Astrocyte (in vitro differentiated cells and primary cell): ENCODE data around the gene KIF18B. TPM values are rescaled to one million over a fixed set of nuclear protein-coding genes. Genes with fewer than 3 reads are reported as not detected.

Experiments
- DNase-seq: peaks from one replicate; pipeline ENCODE4 v3.0.0-alpha.2; 2010; ENCODE audit warnings: low read depth
- FAIRE-seq: peaks from 2 replicates; lab custom pipeline; 2011; peaks lifted over from hg19 to GRCh38; lab: Jason Lieb, UNC
- H2AFZ ChIP-seq: 2 replicates; pipeline ENCODE4 v1.6.0; 2012; ENCODE audit warnings: low read depth, low read length, inconsistent platforms
- H3K27ac ChIP-seq: 2 replicates; pipeline ENCODE4 v1.5.1; 2011; ENCODE audit warnings: low read depth, low read length, inconsistent platforms
- H3K27me3 ChIP-seq: 2 replicates; pipeline ENCODE4 v1.6.0; 2011; ENCODE audit warnings: low read length, inconsistent platforms; ENCODE audit not compliant: insufficient read depth
- H3K36me3 ChIP-seq: 2 replicates; pipeline ENCODE4 v1.5.1; 2011; ENCODE audit warnings: low read length, inconsistent platforms; ENCODE audit not compliant: insufficient read depth
- H3K4me1 ChIP-seq: 2 replicates; pipeline ENCODE4 v1.5.1; 2011; ENCODE audit warnings: low read length, inconsistent platforms; ENCODE audit not compliant: insufficient read depth
- H3K4me2 ChIP-seq: 2 replicates; pipeline ENCODE4 v1.6.0; 2012; ENCODE audit warnings: low read length, inconsistent platforms
- H3K4me3 ChIP-seq: 2 replicates; pipeline ENCODE4 v1.5.1; 2011; ENCODE audit warnings: low read depth, mild to moderate bottlenecking, low read length, inconsistent platforms; ENCODE audit not compliant: insufficient read depth
- H3K79me2 ChIP-seq: 2 replicates; pipeline ENCODE4 v1.6.0; 2012; ENCODE audit warnings: mild to moderate bottlenecking, low read length, inconsistent platforms; ENCODE audit not compliant: insufficient read depth
- H3K9ac ChIP-seq: 2 replicates; pipeline ENCODE4 v1.6.0; 2012; ENCODE audit warnings: mild to moderate bottlenecking, low read length, inconsistent platforms
- H3K9me3 ChIP-seq: 2 replicates; pipeline ENCODE4 v1.5.1; 2012; ENCODE audit warnings: low read depth, mild to moderate bottlenecking, low read length, inconsistent platforms; ENCODE audit not compliant: insufficient read depth
- H4K20me1 ChIP-seq: 2 replicates; pipeline ENCODE4 v1.6.0; 2012; ENCODE audit warnings: low read length, inconsistent platforms; ENCODE audit not compliant: insufficient read depth
- H3K27ac Mint-ChIP-seq: one replicate; pipeline ENCODE4 v1.8.0; 2021; ENCODE audit warnings: mild to moderate bottlenecking, mixed read lengths; ENCODE audit not compliant: unreplicated experiment
- H3K27me3 Mint-ChIP-seq: one replicate; pipeline ENCODE4 v1.8.0; 2021; ENCODE audit warnings: low read depth, mixed read lengths; ENCODE audit not compliant: unreplicated experiment
- H3K36me3 Mint-ChIP-seq: one replicate; pipeline ENCODE4 v1.8.0; 2021; ENCODE audit warnings: low read depth, mixed read lengths; ENCODE audit not compliant: unreplicated experiment
- H3K4me1 Mint-ChIP-seq: one replicate; pipeline ENCODE4 v1.8.0; 2021; ENCODE audit warnings: low read depth, mixed read lengths; ENCODE audit not compliant: unreplicated experiment
- H3K4me3 Mint-ChIP-seq: one replicate; pipeline ENCODE4 v1.8.0; 2021; ENCODE audit warnings: mild to moderate bottlenecking, moderate library complexity, mixed read lengths; ENCODE audit not compliant: unreplicated experiment
- H3K9me3 Mint-ChIP-seq: one replicate; pipeline ENCODE4 v1.8.0; 2021; ENCODE audit warnings: mild to moderate bottlenecking, mixed read lengths; ENCODE audit not compliant: unreplicated experiment
- CTCF ChIP-seq: IDR thresholded peaks from 2 replicates; pipeline ENCODE4 v1.5.1; 2011; ENCODE audit warnings: low read depth, mild to moderate bottlenecking, inconsistent platforms, low read length, moderate library complexity; ENCODE audit not compliant: insufficient read depth
- EZH2 ChIP-seq: IDR thresholded peaks from 2 replicates; pipeline ENCODE4 v1.6.1; 2012; ENCODE audit warnings: mild to moderate bottlenecking, low read length, inconsistent platforms; ENCODE audit not compliant: insufficient read depth
- total RNA-seq: library from RNA; stranded (reverse); gene quantifications from 2 replicates; pipeline ENCODE4 v1.2.1, GENCODE V29; 2021

Gene KIF18B
- total RNA-seq, 1 donor from 2014 or later: 1.8 TPM

GRCh38 chr17:44919411-44919810 lies 28.2 kb downstream of the KIF18B start:
- no peak overlapping the region for H3K9ac ChIP-seq
- no peak overlapping the region for H3K27ac Mint-ChIP-seq
- no peak overlapping the region for H3K4me3 Mint-ChIP-seq
- no peaks in the 10 kb centered on the region for H3K9me3 Mint-ChIP-seq
- peaks cover 9% of the 10 kb centered on the region for H3K27me3 ChIP-seq
- peaks cover 11% of the 10 kb centered on the region for H3K4me1 ChIP-seq
- H4K20me1 ChIP-seq: no peaks in the 10 kb centered on the region
- H3K27me3 Mint-ChIP-seq: peaks cover 41% of the 10 kb centered on the region
- FAIRE-seq (no peak), DNase-seq (no peak)
- H3K4me3 ChIP-seq: no peak overlapping the region
- no peak for TF ChIP-seq CTCF
- no peaks in the 10 kb centered on the region for H3K36me3 Mint-ChIP-seq
- H3K9me3 ChIP-seq: no peaks in the 10 kb centered on the region
- H2AFZ ChIP-seq: no peak overlapping the region
- no peaks in the 10 kb centered on the region for H3K79me2 ChIP-seq
- no peaks in the 10 kb centered on the region for H3K4me1 Mint-ChIP-seq
- H3K4me2 ChIP-seq: no peak overlapping the region
- H3K27ac ChIP-seq: no peak overlapping the region
- no peaks in the 10 kb centered on the region for H3K36me3 ChIP-seq

GRCh38 chr17:44918006-44918405 lies 29.6 kb downstream of the KIF18B start:
- H3K4me2 ChIP-seq: no peak overlapping the region
- no peak overlapping the region for H3K27ac ChIP-seq
- H2AFZ ChIP-seq: no peak overlapping the region
- Mint-ChIP-seq H3K9me3 (no peaks in the 10 kb centered on the region), H3K4me1 (no peaks in the 10 kb centered on the region), H3K36me3 (no peaks in the 10 kb centered on the region), H3K4me3 (no peak overlapping the region), H3K27ac (no peak overlapping the region), H3K27me3 (peaks cover 37% of the 10 kb centered on the region)
- H3K79me2 ChIP-seq: no peaks in the 10 kb centered on the region
- H3K4me3 ChIP-seq: no peak overlapping the region
- H3K4me1 ChIP-seq: peaks cover 11% of the 10 kb centered on the region
- no peaks in the 10 kb centered on the region for H3K9me3 ChIP-seq
- no peak for DNase-seq
- TF ChIP-seq EZH2 (no peak), CTCF (no peak)
- no peak overlapping the region for H3K9ac ChIP-seq
- no peaks in the 10 kb centered on the region for H4K20me1 ChIP-seq
- H3K36me3 ChIP-seq: no peaks in the 10 kb centered on the region
- H3K27me3 ChIP-seq: peaks cover 14% of the 10 kb centered on the region
- FAIRE-seq: no peak

GRCh38 chr17:44917456-44917855 lies 30.1 kb downstream of the KIF18B start:
- TF ChIP-seq EZH2 (no peak), CTCF (no peak)
- no peaks in the 10 kb centered on the region for H3K9me3 ChIP-seq
- no peak overlapping the region for H3K4me3 ChIP-seq
- Mint-ChIP-seq H3K4me1 (no peaks in the 10 kb centered on the region), H3K27ac (no peak overlapping the region), H3K4me3 (no peak overlapping the region), H3K36me3 (no peaks in the 10 kb centered on the region), H3K9me3 (no peaks in the 10 kb centered on the region), H3K27me3 (peaks cover 35% of the 10 kb centered on the region)
- H4K20me1 ChIP-seq: no peaks in the 10 kb centered on the region
- H2AFZ ChIP-seq: no peak overlapping the region
- no peaks in the 10 kb centered on the region for H3K79me2 ChIP-seq
- no peak for DNase-seq
- peaks cover 20% of the 10 kb centered on the region for H3K27me3 ChIP-seq
- no peak for FAIRE-seq
- H3K27ac ChIP-seq: no peak overlapping the region
- no peak overlapping the region for H3K9ac ChIP-seq
- H3K36me3 ChIP-seq: no peaks in the 10 kb centered on the region
- H3K4me2 ChIP-seq: no peak overlapping the region
- peaks cover 11% of the 10 kb centered on the region for H3K4me1 ChIP-seq
